ENCODE data around the gene ASB8. TPM values are rescaled to one million over a fixed set of nuclear protein-coding genes. Genes with fewer than 3 reads are reported as not detected.

Gene ASB8
- total RNA-seq, 4 donors from 2014 or later: 37.2 to 41.6 (median 39.1) TPM

DNA sequence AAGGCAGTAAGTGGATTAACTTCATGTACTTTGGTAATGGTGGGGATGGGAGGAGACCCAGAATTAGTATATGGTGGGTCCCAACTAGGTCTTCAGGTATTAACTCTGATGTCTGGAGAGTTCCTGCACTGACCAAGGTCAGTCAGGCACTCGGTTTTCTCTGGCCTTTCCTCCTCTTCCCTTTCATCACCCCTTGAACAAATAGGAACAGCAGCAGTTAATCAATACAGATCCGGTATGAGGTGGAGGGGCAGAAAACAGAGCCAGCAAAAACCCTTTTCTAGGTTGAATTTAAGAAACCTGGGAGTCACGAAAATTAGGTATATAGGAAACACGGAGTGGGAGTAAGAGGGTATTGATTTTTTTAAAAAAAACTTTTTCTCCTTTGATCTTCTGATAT, 34.1 kb downstream of the ASB8 start:
- no peak overlapping the region for H3K4me3 ChIP-seq
- 77 to 82% methylated on average over 3 to 4 of the region's 4 CpGs for WGBS, 2 donors (ENCODE audit: low coverage in 1 of 2)
- H3K36me3 ChIP-seq: peaks cover 0 to 58% of the 10 kb centered on the region in 2 donors
- no peaks in the 10 kb centered on the region for H3K27me3 ChIP-seq
- H3K27ac ChIP-seq: no peak overlapping the region
- H3K4me1 ChIP-seq: peaks cover 0 to 51% (median 0%) of the 10 kb centered on the region in 3 donors
- TF ChIP-seq POLR2AphosphoS5 (IDR thresholded peaks at IDR 0.05) (no peak), CTCF (IDR thresholded peaks at IDR 0.05) (no peak)
- H3K9me3 ChIP-seq: no peaks in the 10 kb centered on the region
- no peak for ATAC-seq

DNA sequence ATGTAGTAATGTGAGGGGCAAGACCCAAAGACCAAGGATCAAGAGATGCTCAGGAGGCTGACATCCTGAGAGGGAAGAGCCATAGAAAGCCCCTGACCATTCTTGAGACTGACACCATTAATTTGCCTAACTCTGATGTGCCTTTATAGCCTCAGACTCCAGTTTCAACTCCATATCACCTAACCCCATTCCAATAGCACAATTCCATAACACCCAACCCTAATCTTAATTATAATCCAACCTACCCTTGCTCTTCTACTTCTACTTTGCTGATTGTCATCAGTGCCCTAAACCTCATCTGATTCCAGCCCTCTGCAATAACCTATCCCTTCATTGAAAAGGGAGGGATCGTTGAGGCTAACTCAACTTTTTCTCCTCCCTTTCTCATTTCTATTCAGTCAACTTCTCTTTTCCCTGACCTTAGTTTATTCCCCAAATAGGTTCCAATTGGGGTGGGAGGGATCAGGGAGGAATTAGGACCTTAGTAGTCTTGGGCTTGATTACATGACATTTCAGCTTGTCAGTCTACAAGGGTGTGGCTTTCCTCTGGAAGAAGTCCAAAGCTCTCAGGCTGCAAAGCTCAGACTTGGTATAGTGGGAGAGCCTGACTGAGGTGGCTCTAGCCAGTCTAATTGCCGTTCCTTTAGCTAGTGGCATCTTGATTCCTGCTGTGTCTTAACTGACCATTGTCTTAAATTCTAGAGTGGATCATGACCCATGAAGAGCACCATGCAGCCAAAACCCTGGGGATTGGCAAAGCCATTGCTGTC, 35.1 kb downstream of the ASB8 start:
- WGBS, 2 donors (ENCODE audit: low coverage in 1 of 2): 61 to 89% methylated on average over 1 of the region's 2 CpGs
- Histone ChIP-seq H3K27ac (no peak overlapping the region), H3K36me3 (peaks cover 0 to 49% of the 10 kb centered on the region in 2 donors), H3K4me1 (peaks cover 0 to 51% (median 0%) of the 10 kb centered on the region in 3 donors), H3K4me3 (no peak overlapping the region), H3K27me3 (no peaks in the 10 kb centered on the region), H3K9me3 (no peaks in the 10 kb centered on the region)
- no peak for ATAC-seq
- TF ChIP-seq CTCF (IDR thresholded peaks at IDR 0.05) (no peak), POLR2A (IDR thresholded peaks at IDR 0.05) (no peak), EP300 (IDR thresholded peaks at IDR 0.05) (no peak), POLR2AphosphoS5 (IDR thresholded peaks at IDR 0.05) (no peak)

DNA sequence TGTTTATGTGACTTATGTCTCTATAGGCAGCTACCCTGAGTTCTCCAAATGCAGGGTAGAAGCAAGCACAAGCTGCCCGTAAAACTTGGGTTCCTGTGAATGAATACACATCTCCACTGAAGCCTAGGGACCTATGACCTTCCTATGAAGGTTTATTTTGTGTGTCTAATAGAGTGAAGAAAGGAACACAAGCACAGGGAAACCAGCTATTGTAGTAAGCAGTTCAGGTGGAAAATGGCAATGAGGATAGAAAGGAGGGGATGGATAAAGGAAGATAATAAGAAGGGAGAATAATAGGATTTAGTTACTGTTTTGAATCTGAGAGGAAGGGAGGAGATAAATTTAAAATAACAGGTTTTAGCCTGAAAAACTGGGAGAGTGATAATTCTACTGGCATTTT, 35.8 kb downstream of the ASB8 start:
- Histone ChIP-seq H3K36me3 (peaks cover 0 to 42% of the 10 kb centered on the region in 2 donors), H3K4me3 (no peak overlapping the region), H3K4me1 (peaks cover 0 to 46% (median 0%) of the 10 kb centered on the region in 3 donors), H3K27me3 (no peaks in the 10 kb centered on the region), H3K9me3 (no peaks in the 10 kb centered on the region), H3K27ac (no peak overlapping the region)
- WGBS, 2 donors (ENCODE audit: low coverage in 1 of 2): 100% methylated on average over 1 of the region's 1 CpG
- TF ChIP-seq CTCF (IDR thresholded peaks at IDR 0.05) (no peak), POLR2A (IDR thresholded peaks at IDR 0.05) (no peak), POLR2AphosphoS5 (IDR thresholded peaks at IDR 0.05) (no peak), EP300 (IDR thresholded peaks at IDR 0.05) (no peak)
- ATAC-seq: no peak

GRCh38 chr12:48119834-48120195, 37.5 kb downstream of the ASB8 start:
- WGBS, 2 donors (ENCODE audit: low coverage in 1 of 2): 0% methylated on average over 3 to 5 of the region's 5 CpGs
- peak; percentile 10 for ATAC-seq
- TF ChIP-seq POLR2A (IDR thresholded peaks at IDR 0.05): no peak
- TF ChIP-seq EP300 (IDR thresholded peaks at IDR 0.05): no peak
- no peak for TF ChIP-seq CTCF (IDR thresholded peaks at IDR 0.05)
- TF ChIP-seq POLR2AphosphoS5 (IDR thresholded peaks at IDR 0.05): no peak
- H3K9me3 ChIP-seq: no peaks in the 10 kb centered on the region
- H3K4me3 ChIP-seq: peak overlapping the region; percentile 79 to 84
- peak overlapping the region; percentile 69 to 86 (median 82) for H3K27ac ChIP-seq
- H3K27me3 ChIP-seq: no peaks in the 10 kb centered on the region
- peaks cover 0 to 37% (median 0%) of the 10 kb centered on the region in 3 donors for H3K4me1 ChIP-seq
- H3K36me3 ChIP-seq: peaks cover 0 to 26% of the 10 kb centered on the region in 2 donors
